H1 (cell line): ENCODE measurements around the gene NXN. TPM values are rescaled to one million over a fixed set of nuclear protein-coding genes. Genes with fewer than 3 reads are reported as not detected.

Experiments
- CTCF ChIA-PET: fragments of 300-600 bp; sonication (Branson Sonifier 250); formaldehyde crosslinking; loops from one replicate; lab custom pipeline; 2021; ENCODE audit not compliant: partially characterized antibody; lab: Charles Lee
- POLR2A ChIA-PET: fragments of 300-600 bp; sonication (Branson Sonifier 250); formaldehyde crosslinking; loops from one replicate; lab custom pipeline; 2021; ENCODE audit warnings: inconsistent platforms; ENCODE audit not compliant: partially characterized antibody; lab: Charles Lee
- DNase-seq, 2 experiments: peaks; one replicate each; pipeline versions ENCODE4 v3.0.0 to v3.0.0-alpha.2; 2010 to 2022; ENCODE audit warnings: low spot score in 2 of 2, low read depth in 1 of 2, mixed read lengths in 1 of 2
- FAIRE-seq: peaks from 2 replicates; lab custom pipeline; 2011; peaks lifted over from hg19 to GRCh38; lab: Jason Lieb, UNC
- H2AFZ ChIP-seq: 2 replicates; pipeline ENCODE4 v1.8.1; 2012; ENCODE audit warnings: low read length, inconsistent platforms
- H2AK5ac ChIP-seq: 2 replicates; pipeline ENCODE4 v1.6.1; 2013; ENCODE audit warnings: low read depth, low read length
- H2BK120ac ChIP-seq: replicated peaks from 2 replicates; pipeline ENCODE3; 2013; ENCODE audit warnings: low read depth, low read length, inconsistent platforms
- H2BK12ac ChIP-seq: 2 replicates; pipeline ENCODE4 v1.6.1; 2013; ENCODE audit warnings: low read depth, low read length
- H2BK15ac ChIP-seq: 2 replicates; pipeline ENCODE4 v1.6.1; 2013; ENCODE audit warnings: low read length
- H2BK20ac ChIP-seq: 2 replicates; pipeline ENCODE4 v1.6.1; 2013; ENCODE audit warnings: low read length
- H2BK5ac ChIP-seq: 2 replicates; pipeline ENCODE4 v1.6.1; 2013; ENCODE audit warnings: low read depth, low read length
- H3K14ac ChIP-seq: 2 replicates; pipeline ENCODE4 v1.6.1; 2013; ENCODE audit warnings: inconsistent platforms; ENCODE audit not compliant: insufficient read length
- H3K18ac ChIP-seq: 2 replicates; pipeline ENCODE4 v1.6.1; 2013; ENCODE audit warnings: low read length; ENCODE audit errors: extremely low read depth
- H3K23ac ChIP-seq: 2 replicates; pipeline ENCODE4 v1.6.1; 2013; ENCODE audit warnings: inconsistent platforms; ENCODE audit not compliant: insufficient read length
- H3K23me2 ChIP-seq: 2 replicates; pipeline ENCODE4 v1.6.1; 2013; ENCODE audit warnings: low read depth, low read length
- H3K27ac ChIP-seq: 2 replicates; pipeline ENCODE4 v1.6.1; 2011; ENCODE audit warnings: low read depth, low read length, inconsistent platforms
- H3K27me3 ChIP-seq, 4 experiments: replicated peaks in 1 of 4; 1 replicate in 1 of 4; 2 replicates in 3 of 4; pipeline versions ENCODE4 v1.6.1 to v1.8.1; 2011 to 2013; ENCODE audit warnings: low read length in 3 of 4, mild to moderate bottlenecking in 3 of 4, inconsistent platforms in 2 of 4, mixed read lengths in 2 of 4, moderate library complexity in 1 of 4; ENCODE audit not compliant: control insufficient read depth in 3 of 4, insufficient read depth in 3 of 4; ENCODE audit errors: extremely low read depth in 1 of 4
- H3K36me3 ChIP-seq, 4 experiments: 2 replicates each; pipeline versions ENCODE4 v1.6.1 to v1.8.1; 2011 to 2013; ENCODE audit warnings: mild to moderate bottlenecking in 4 of 4, low read length in 3 of 4, moderate library complexity in 2 of 4, control low read depth in 1 of 4, inconsistent platforms in 1 of 4; ENCODE audit not compliant: insufficient read depth in 4 of 4, control insufficient read depth in 2 of 4
- H3K4ac ChIP-seq: replicated peaks from 2 replicates; pipeline ENCODE3; 2013; ENCODE audit warnings: low read length, low read depth, mixed read lengths, inconsistent platforms; ENCODE audit not compliant: insufficient read length
- H3K4me1 ChIP-seq, 4 experiments: replicated peaks in 1 of 4; 1 replicate in 1 of 4; 2 replicates in 3 of 4; pipeline versions ENCODE4 v1.6.1 to v1.8.1; 2011 to 2013; ENCODE audit warnings: low read length in 3 of 4, inconsistent platforms in 2 of 4, mixed read lengths in 1 of 4; ENCODE audit not compliant: insufficient read depth in 4 of 4, control insufficient read depth in 3 of 4
- H3K4me2 ChIP-seq, 2 experiments: 2 replicates each; pipeline versions ENCODE4 v1.6.1 to v1.8.1; 2011 to 2013; ENCODE audit warnings: low read depth in 2 of 2, low read length in 2 of 2, control low read depth in 1 of 2, inconsistent platforms in 1 of 2, mild to moderate bottlenecking in 1 of 2; ENCODE audit not compliant: insufficient read depth in 1 of 2
- H3K4me3 ChIP-seq, 4 experiments: fragments of 200-600, 300-600 bp in 1 of 4; sonication (generic), shearing (Covaris generic), sonication (Bioruptor Twin) in 1 of 4; 2 replicates each; pipeline versions ENCODE4 v1.5.1 to v1.8.1; 2011 to 2016; ENCODE audit warnings: low read length in 4 of 4, low read depth in 3 of 4, control low read depth in 2 of 4, inconsistent platforms in 2 of 4, mild to moderate bottlenecking in 2 of 4, mixed read lengths in 1 of 4, moderate library complexity in 1 of 4; ENCODE audit not compliant: insufficient read depth in 2 of 4; ENCODE audit errors: extremely low read depth in 1 of 4
- H3K56ac ChIP-seq: replicated peaks from 2 replicates; pipeline ENCODE3; 2013; ENCODE audit warnings: low read depth, mild to moderate bottlenecking, mixed read lengths, low read length, inconsistent platforms; ENCODE audit not compliant: insufficient read length
- H3K79me1 ChIP-seq: 2 replicates; pipeline ENCODE4 v1.6.1; 2013; ENCODE audit warnings: low read depth, low read length, control low read depth
- H3K79me2 ChIP-seq, 2 experiments: 2 replicates each; pipeline versions ENCODE4 v1.6.1 to v1.8.1; 2012 to 2013; ENCODE audit warnings: low read length in 2 of 2, mild to moderate bottlenecking in 2 of 2, inconsistent platforms in 1 of 2; ENCODE audit not compliant: insufficient read depth in 2 of 2, control insufficient read depth in 1 of 2
- H3K9ac ChIP-seq, 4 experiments: replicated peaks in 1 of 4; 1 replicate in 1 of 4; 2 replicates in 3 of 4; pipeline versions ENCODE4 v1.6.1 to v1.8.1; 2011 to 2013; ENCODE audit warnings: low read depth in 3 of 4, low read length in 3 of 4, control low read depth in 2 of 4, mild to moderate bottlenecking in 2 of 4, moderate library complexity in 2 of 4, inconsistent platforms in 1 of 4; ENCODE audit errors: extremely low read depth in 1 of 4
- H3K9me3 ChIP-seq, 2 experiments: 2 replicates each; pipeline versions ENCODE4 v1.6.1 to v1.8.1; 2012 to 2013; ENCODE audit warnings: mild to moderate bottlenecking in 2 of 2, moderate library complexity in 2 of 2, control low read depth in 1 of 2, inconsistent platforms in 1 of 2, low read depth in 1 of 2, low read length in 1 of 2, mixed read lengths in 1 of 2; ENCODE audit not compliant: insufficient read depth in 2 of 2
- H4K20me1 ChIP-seq, 2 experiments: replicated peaks in 1 of 2; 2 replicates each; pipeline versions ENCODE3 to v1.8.1; 2011 to 2013; ENCODE audit warnings: inconsistent platforms in 2 of 2, low read length in 2 of 2, mild to moderate bottlenecking in 1 of 2; ENCODE audit not compliant: insufficient read depth in 2 of 2, control insufficient read depth in 1 of 2
- H4K5ac ChIP-seq: 2 replicates; pipeline ENCODE4 v1.6.1; 2013; ENCODE audit warnings: low read length, low read depth, mixed read lengths, inconsistent platforms; ENCODE audit not compliant: insufficient read length
- H4K8ac ChIP-seq: 2 replicates; pipeline ENCODE4 v1.8.0; 2013; ENCODE audit warnings: mild to moderate bottlenecking, moderate library complexity, low read length, inconsistent platforms; ENCODE audit not compliant: insufficient read depth; ENCODE audit errors: extremely low read depth
- H4K91ac ChIP-seq: replicated peaks from 2 replicates; pipeline ENCODE3; 2013; ENCODE audit warnings: low read length, mixed read lengths, inconsistent platforms; ENCODE audit not compliant: insufficient read length
- CEBPB ChIP-seq: IDR thresholded peaks from 2 replicates; pipeline ENCODE4 v1.6.1; 2012; ENCODE audit warnings: low read depth, low read length
- KDM4A ChIP-seq: IDR thresholded peaks from one replicate; pipeline ENCODE4 v1.7.1; 2012; ENCODE audit warnings: low read depth, mild to moderate bottlenecking, moderate library complexity, low read length, inconsistent platforms; ENCODE audit not compliant: severe bottlenecking
- POU5F1 ChIP-seq: IDR thresholded peaks from 2 replicates; pipeline ENCODE4 v1.6.1; 2011; ENCODE audit warnings: low read depth, mild to moderate bottlenecking, low read length, moderate library complexity
- RNF2 ChIP-seq: fragments of 200-900, 300-1000 bp; sonication (generic); IDR thresholded peaks from 2 replicates; pipeline ENCODE4 v1.7.1; 2016; ENCODE audit warnings: borderline replicate concordance, low read depth, mild to moderate bottlenecking, antibody characterized with exemption, low read length; ENCODE audit not compliant: poor library complexity, severe bottlenecking; ENCODE audit errors: missing control alignments
- SIX5 ChIP-seq: IDR thresholded peaks from 2 replicates; pipeline ENCODE4 v1.6.1; 2011; ENCODE audit warnings: mild to moderate bottlenecking, low read depth, low read length
- TCF12 ChIP-seq: IDR thresholded peaks from 2 replicates; pipeline ENCODE4 v1.6.1; 2011; ENCODE audit warnings: low read depth, mild to moderate bottlenecking, low read length
- WGBS, 2 experiments: shearing (Covaris generic) in 1 of 2; methylation state at CpG; one replicate each; pipeline versions ENCODE4 v1.1.6 to v1.1.7; 2013 to 2015; ENCODE audit warnings: low lambda C conversion rate in 2 of 2, mixed read lengths in 2 of 2, inconsistent platforms in 1 of 2, low coverage in 1 of 2, missing lambda C conversion rate in 1 of 2; ENCODE audit not compliant: insufficient replicate concordance in 2 of 2, insufficient coverage in 1 of 2, insufficient read length in 1 of 2; ENCODE audit errors: extremely low coverage in 1 of 2, missing lambda C conversion rate in 1 of 2; 5-methylcytosine and 5-hydroxymethylcytosine counted together
- polyA plus RNA-seq, 7 experiments: library from polyadenylated mRNA; depleted of rRNA in 3 of 7; stranded (reverse) in 5 of 7; unstranded in 2 of 7; fragments of >200 nt in 5 of 7; fragments of 200-250 nt in 2 of 7; gene quantifications; 1 replicate in 5 of 7; 2 replicates in 1 of 7; 4 replicates in 1 of 7; pipeline versions ENCODE4 v1.2.1 to v1.2.3, GENCODE V29; 2011 to 2013; ENCODE audit warnings: missing spikeins in 2 of 7, mixed read lengths in 2 of 7
- total RNA-seq: library from RNA; stranded (reverse); fragmentation: NEBNext Ultra II Directional; extraction: Animal tissue kit (Norgen Biotek cat#: 25700); gene quantifications from 2 replicates; pipeline ENCODE4 v1.2.1, GENCODE V29; 2021

Gene NXN
- total and polyA plus RNA-seq, 2 of the 8 experiments (the other 6 are each of a cell fraction or from before 2014, with no cell fraction given) = 94.1 to 107 TPM

- H3K27me3 ChIP-seq = no peaks in the 10 kb centered on the region
- H3K27ac ChIP-seq = no peak overlapping the region
- no peak overlapping the region for H3K4ac ChIP-seq
- H3K9ac ChIP-seq = no peak overlapping the region
- no peak overlapping the region for H3K4me2 ChIP-seq
- H2BK5ac ChIP-seq = no peak overlapping the region
- H2AK5ac ChIP-seq = no peak overlapping the region
- no peak overlapping the region for H3K23ac ChIP-seq
- 97% methylated on average over 9 of the region's 9 CpGs; no CpG with 5 or more reads in 1 of the 2 experiments for WGBS, 2 experiments
- H3K36me3 ChIP-seq = peaks cover 14 to 51% (median 27%) of the 10 kb centered on the region in 4 experiments; a peak in 7 of 8 replicates
- H3K23me2 ChIP-seq = no peaks in the 10 kb centered on the region
- H2BK20ac ChIP-seq = no peak overlapping the region
- H4K8ac ChIP-seq = no peak overlapping the region
- H4K20me1 ChIP-seq = no peaks in the 10 kb centered on the region
- H3K14ac ChIP-seq = no peak overlapping the region
- H2BK15ac ChIP-seq = no peak overlapping the region
- no peak overlapping the region for H3K56ac ChIP-seq
- no peaks in the 10 kb centered on the region for H3K79me2 ChIP-seq
- no peak overlapping the region for H2BK12ac ChIP-seq
- no peaks in the 10 kb centered on the region for H3K9me3 ChIP-seq
- DNase-seq (no peak), FAIRE-seq (no peak)
- no peak overlapping the region for H3K18ac ChIP-seq
- ChIA-PET POLR2A (no interaction called here), CTCF (interaction anchor here (1.2 kb wide), 1 partner anchor 9 kb away, joined by 4 read pairs; no protein-coding TSS in a partner anchor)
- no peak overlapping the region for H3K4me3 ChIP-seq
- H3K4me1 ChIP-seq = no peaks in the 10 kb centered on the region
- H2BK120ac ChIP-seq = no peak overlapping the region
- no peak overlapping the region for H4K5ac ChIP-seq
- H4K91ac ChIP-seq = no peak overlapping the region
- TF ChIP-seq POU5F1 = no peak
- TF ChIP-seq CEBPB = no peak
- no peak for TF ChIP-seq TCF12
- TF ChIP-seq RNF2 = no peak
- no peak for TF ChIP-seq KDM4A
- no peak for TF ChIP-seq SIX5
- H3K79me1 ChIP-seq = no peaks in the 10 kb centered on the region; the same call in 1 of the 2 replicates
- H2AFZ ChIP-seq = no peak overlapping the region
These were observed 219.2 kb downstream of the NXN start for GRCh38 chr17:760371-760770.
